Adrenal gland (tissue), 5 donors: ENCODE measurements around the gene KCNK3.

Source experiments
- CTCF ChIP-seq, 6 experiments: fragments of 450-650 bp in 4 of 6; fragments of 200-600 bp in 2 of 6; sonication (generic) in 1 of 6; IDR thresholded peaks; 1 replicate in 5 of 6; 2 replicates in 1 of 6; pipeline versions ENCODE4 v1.5.1 to v1.8.0; 2016 to 2021; ENCODE audit warnings: antibody characterized with exemption in 6 of 6, mild to moderate bottlenecking in 2 of 6, moderate library complexity in 1 of 6
- POLR2A ChIP-seq, 2 donors: fragments of 450-650 bp; IDR thresholded peaks; one replicate each; pipeline ENCODE4 v1.6.1; 2017; ENCODE audit warnings: antibody characterized with exemption in 2 of 2, mild to moderate bottlenecking in 2 of 2, moderate library complexity in 1 of 2
- donor health status: DM: no; HTN: no; CAD: no.

DNA sequence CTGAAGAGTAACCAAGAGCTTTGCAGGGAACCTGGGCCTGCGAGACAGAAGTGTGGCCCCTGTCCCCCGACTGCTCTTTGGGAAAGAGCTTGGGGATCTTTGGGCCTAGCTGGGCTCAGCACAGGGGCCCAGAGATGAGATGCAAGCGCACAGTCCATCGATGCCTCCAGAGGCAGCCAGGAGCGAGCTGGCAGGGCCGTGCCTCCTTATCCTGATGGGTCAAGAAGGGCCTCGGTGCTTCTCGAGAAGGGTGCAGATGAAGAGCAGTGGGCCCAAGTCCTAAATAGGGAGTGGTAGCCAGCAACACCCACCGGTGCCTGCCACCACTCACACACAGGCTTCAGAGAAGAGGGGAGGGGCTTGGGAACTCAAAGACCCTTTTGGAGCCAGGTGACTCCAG is 17.6 kb downstream of the KCNK3 start:
- TF ChIP-seq CTCF (IDR thresholded peaks at IDR 0.05) (no peak), POLR2A (IDR thresholded peaks at IDR 0.05) (no peak)
